DMS79 treated with DMSO at 0.1 percent for 48 hours (cell line): Measurements from ENCODE around the gene AHRR.
"Not testable (repeated sequence)": the region's sequence is repeated elsewhere in the genome, so short reads cannot be mapped to it uniquely, and the experiment has no call there.

Experiments
- DNase-seq: peaks from one replicate; lab custom pipeline; 2025; lab: John Stamatoyannopoulos, UW

Gene AHRR

DNA sequence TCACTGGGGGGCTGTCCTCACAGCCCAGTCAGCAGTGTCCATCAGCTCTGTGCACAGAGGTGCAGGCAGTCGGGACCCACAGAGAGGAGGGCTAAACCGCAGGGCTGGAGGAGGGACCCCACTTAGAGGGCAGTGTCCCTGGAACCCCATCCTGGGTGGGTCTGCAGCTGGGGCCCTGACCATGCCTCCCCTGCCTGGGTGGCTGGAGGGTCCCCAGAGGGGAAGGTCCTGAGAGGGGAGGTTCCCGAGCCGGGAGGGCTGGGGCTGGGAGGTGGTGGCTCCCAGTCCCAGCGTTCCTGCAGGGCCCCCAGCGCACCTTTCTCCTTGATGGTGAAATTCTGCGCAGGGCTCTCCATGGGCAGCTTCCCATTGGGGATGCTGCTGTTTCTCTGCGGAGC is 154.2 kb downstream of the AHRR start:
- no peak for DNase-seq

DNA sequence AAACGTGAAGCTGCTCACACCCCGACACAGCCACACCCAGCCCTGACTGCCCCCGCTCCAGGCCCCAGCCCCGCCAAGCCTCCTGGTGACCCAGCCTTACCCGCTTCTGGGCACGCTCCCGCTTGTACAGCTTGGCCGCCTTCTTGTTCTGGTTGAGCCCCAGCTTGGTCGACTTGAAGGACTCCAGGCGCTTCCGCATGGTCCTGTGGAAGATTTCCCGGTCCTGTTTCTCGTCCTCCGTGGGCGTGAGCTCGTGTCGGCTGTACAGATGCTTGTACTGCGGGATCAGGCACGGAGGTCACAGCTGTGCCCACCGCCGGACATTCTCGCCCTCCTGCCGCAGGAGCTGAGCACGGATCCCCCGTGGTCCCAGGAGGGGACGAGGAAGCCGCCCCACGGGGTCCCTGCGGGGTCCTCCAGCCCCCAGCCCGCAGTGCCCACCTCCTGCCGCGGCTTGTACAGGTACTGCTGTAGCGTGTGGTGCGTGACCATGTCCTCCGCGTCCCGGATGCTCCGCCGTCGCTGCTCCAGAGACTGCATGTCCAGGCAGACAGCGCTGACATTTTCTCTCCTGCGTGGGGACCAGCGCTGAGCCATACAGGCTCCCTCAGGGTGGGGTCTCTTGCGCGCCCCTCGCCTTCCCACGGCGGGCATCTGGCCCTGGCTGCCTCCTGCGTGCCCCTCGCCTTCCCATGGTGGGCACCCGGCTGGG is 154.7 kb downstream of the AHRR start:
- DNase-seq = no peak

DNA sequence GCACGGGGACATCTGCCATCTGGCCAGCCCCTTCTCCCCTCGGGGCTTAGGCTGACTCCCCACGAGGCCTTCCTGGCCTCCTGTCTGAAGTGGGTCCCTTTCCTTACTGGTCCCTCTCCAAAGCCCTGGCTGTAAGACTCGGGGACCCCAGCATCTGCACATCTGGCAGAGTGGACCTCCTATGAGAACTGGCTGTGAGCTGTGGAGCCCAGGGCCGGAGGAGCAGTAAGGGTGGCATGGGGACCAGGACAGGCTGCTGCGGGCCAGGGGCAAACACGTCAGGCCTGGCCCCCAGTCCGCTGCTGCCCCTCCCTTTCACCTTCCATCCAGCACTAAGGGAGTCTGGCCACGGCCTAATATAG is 155.3 kb downstream of the AHRR start:
- no peak for DNase-seq

DNA sequence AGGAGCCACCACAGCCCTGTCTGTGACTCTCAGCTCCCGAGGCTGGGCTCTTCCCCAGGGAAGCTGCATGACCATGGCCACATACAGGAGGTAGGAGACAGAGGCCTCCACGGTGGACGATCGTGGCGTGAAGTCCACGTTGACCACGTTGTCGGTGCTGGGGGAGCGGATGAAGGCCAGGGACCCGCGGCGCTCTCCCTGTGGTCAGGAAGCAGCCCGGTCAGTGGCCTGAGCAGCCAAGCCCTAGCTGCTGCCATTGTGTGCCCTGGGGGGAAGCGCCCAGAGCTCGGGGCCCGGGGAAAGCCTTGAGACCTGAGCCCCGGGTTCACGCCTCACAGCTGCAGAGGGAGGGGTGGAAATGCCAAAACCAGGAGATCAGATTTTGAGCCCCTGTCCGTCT is 155.7 kb downstream of the AHRR start:
- DNase-seq = no peak

DNA sequence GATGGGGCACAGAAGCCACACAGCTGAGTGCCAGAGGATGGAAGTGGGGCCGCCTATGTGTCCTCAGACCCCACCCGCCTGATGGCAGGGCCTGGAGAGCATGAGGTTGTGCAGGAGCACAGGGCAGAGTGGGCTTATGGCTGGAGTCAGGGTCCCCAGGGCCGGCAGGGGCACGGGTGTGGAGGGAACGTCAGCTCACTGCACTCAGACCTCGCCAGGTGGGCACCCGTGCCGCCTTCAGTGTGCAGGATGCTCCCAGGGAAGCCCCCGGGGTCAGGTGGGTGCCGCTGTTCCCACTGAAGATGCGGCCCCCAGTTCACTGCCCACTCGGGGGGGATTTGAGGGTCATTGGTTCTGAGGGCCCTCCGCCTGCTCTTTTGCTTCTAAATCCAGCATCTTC is 156.4 kb downstream of the AHRR start:
- no peak for DNase-seq

DNA sequence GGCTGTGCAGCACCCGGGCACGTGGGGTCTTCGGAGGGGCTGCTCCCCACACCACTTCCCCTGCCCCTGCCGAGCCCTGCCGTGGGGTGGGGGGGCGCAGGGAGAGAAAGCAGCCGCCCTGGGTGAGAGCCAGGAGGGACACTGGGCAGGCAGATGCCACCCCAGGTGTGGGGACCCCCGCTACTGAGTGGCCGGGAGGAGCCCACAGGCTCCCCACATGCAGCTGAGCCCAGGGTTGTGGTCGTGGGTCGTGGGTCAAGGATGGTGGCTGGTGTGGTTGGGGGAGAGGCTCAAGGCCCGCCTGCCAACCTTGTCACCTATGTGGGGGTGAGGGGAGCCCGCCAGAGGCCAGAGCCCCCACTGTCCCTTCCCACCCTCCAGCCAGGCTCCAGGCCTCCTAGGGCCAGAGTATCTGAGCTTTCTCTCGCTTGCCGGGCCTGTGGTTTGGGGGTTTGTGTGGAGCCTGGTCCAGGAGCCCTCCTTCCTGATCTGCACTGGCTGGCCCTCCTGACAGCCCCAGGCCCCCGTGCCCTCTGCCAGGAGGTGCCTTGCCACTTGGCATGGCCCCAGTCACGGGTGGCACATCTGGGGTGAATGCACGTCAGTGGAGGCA is 157.0 kb downstream of the AHRR start:
- DNase-seq = no peak

DNA sequence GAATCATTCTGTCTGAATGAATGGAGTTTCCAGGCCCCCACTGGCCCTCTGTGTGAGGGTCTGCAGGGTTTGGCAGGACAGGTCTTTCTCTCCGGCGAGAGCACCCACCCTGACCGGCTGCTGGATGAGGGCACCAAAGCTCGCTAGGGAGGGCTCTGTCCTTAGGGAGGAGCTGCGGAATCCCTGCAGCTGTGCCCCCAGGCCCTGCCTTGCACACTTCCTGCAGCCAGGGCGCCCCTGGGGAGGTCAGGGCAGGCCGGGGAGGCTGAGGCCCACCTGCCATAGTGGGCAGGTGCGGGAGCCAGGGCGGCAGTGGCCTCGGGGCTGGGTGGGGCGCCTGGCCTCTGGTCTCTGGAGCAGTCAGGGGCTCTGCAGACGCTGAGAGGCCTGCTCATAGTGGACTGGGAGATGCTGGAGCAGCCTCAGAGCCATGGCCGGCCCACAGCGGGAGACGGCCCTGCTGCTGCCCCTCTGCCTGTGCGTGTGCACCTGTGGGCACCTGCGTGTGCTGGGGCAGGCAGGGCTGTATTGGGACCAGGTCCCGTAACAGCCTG is 157.5 kb downstream of the AHRR start:
- no peak for DNase-seq

DNA sequence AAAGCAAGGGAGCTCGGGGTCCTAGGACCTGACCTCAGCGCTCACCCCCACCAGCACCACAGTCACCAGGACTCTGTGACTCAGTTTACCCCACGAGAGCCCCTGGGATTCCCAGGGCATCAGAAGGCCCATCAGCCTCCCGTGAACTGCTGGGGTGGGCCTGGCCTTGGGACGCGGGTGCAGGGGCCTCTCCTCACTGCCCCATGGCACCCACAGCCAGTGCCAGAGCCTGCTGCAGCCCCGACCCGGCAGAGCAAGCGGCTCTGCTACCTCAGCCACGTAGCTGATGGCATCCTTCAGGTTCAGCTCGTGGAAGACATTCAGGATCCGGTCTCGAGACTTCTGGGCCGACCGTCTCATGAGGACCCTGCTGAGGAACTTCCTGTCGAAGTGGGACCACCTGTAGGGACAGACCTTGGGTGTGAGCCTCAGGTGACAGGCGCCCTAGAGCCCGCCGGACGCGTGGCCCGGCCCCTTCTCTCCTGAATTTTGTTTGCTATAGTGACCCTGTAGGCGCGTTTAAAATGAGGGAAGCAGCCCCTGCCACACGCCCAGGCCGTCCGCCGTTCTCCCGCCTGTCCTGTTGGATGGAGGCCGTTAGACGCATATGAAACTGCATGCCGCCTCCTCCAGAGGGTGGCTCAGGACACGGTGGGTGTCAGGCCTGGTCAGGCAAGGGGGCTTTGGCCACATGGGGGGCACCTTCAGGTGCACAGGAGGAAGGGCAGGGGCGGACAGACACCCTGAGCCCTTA is 158.2 kb downstream of the AHRR start:
- DNase-seq = no peak

DNA sequence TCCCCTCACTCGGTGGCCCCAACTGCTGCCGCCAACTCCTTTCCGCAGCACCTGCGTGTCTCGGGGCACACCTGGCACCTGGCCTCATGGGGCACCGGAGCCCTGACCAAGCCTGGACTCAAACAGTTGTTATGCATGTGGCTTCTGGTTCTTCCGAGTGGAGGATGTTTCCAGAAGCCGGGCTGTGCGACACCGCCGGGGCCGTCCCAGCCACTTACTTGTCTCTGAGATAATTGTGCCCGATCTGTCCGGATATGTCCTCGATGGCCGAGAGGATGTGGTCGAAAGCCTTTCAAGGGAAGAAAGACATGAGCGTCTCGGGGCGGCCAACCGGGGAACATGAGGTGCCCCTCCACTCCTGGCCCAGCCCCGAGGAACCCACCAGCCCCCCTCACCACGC is 159.8 kb downstream of the AHRR start:
- no peak for DNase-seq

DNA sequence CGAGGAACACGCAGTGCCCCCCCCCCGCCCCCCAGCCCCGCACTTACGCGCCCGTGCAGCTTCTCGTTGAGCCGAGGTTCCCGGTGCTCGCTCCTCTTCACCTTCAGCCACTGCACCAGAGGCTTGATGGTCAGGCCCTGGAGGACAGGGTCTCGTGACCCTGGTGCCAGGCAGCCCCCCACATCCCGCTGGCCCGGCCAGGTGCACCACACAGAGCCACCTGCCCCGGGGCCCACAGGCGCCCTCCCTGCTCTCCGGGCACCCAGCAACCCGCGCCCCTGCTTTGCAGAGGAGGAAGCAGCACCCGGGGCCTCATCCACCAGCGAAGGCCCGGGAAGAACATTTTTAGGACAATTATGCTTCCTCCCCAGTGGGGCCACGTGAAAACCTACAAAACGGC is 160.5 kb downstream of the AHRR start:
- no peak for DNase-seq

DNA sequence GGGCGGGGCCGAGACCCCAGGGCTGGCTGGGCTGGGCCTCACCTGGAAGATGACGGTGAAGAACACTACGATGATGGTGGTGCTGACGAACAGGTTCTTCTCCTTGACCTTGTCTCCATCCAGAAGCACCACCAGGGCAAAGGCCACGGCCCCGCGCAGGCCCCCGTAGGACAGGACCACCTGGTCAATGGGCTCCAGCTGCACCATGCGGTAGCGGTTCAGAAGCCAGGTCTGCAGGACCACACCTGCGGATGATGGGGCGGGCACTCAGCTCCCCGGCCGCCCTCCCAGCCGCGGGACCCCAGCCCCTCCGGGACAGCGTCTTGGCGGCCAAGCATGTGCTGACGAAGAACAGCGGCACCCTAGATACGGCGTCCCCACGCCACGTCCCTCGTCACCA is 161.0 kb downstream of the AHRR start:
- no peak for DNase-seq

DNA sequence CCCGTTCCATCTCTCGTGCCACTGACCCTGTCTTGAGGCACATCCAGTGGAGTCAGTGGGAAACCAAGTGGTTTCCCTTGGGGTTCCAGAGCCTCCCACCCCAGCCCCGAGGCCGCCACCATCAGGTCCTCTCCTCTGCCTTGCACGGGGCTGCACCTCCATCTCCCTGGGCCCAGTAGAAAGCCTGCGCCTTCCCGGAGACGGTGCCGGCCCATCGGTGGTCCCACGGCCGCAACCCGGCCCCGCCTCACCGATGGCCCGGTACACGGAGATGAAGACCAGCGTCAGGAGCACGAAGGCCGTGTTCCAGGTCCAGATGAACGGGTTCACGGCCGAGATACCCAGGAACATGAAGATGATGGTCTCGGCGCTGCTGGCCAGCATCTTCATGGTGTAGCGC is 161.5 kb downstream of the AHRR start:
- DNase-seq = no peak

DNA sequence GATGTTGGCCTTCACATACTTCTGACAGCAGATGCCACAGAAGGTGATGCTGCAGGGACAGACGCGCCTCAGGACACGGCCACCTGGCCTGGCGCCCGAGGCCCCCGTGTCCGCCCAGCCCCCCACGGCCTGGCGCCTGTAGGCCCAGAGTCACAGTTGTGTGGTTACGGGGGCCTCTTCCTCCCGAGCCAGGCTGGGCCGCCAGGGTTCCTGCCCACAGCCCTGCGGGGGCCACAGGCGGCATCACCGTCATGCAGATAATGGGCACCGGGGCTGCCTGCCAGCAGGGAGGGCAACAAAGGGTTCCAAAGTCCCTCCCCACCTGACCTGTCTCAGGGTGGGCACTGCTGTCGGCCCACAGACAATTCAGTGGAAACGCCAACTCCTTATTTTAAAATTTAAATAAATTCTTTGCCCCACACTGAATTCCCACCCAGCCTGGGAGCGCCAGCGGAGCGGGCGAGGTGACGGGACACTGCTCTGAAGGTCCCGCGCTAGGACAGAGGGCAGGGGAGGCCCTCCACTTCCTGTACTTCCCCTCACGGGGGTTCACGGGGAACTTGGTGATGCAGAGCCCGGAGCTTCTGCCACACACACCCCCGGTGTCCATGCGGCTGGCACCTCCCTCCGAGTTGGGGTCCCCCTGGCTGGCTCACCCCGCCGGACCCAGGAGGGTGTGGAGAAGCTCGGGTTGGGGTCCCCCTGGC is 162.1 kb downstream of the AHRR start:
- DNase-seq = no peak

DNA sequence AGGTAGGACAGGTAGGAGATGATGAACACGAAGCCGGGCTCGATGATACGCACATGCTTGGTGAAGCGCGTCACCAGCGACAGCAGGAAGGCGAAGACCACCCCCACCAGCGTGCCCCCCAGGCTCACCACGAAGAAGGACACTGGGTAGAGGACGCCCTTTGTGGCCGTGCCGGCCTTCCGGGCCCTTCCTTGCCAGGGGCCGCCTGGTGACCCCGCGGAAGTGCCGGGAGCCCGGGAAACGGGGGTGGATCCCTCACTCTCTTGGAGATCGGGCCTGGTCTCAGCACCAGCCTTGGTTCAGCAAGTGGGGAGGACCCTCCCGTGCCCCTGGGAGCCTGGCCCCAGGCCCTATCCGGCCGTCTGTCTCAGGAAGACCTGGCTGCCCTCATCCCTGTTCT is 163.0 kb downstream of the AHRR start:
- DNase-seq = no peak

DNA sequence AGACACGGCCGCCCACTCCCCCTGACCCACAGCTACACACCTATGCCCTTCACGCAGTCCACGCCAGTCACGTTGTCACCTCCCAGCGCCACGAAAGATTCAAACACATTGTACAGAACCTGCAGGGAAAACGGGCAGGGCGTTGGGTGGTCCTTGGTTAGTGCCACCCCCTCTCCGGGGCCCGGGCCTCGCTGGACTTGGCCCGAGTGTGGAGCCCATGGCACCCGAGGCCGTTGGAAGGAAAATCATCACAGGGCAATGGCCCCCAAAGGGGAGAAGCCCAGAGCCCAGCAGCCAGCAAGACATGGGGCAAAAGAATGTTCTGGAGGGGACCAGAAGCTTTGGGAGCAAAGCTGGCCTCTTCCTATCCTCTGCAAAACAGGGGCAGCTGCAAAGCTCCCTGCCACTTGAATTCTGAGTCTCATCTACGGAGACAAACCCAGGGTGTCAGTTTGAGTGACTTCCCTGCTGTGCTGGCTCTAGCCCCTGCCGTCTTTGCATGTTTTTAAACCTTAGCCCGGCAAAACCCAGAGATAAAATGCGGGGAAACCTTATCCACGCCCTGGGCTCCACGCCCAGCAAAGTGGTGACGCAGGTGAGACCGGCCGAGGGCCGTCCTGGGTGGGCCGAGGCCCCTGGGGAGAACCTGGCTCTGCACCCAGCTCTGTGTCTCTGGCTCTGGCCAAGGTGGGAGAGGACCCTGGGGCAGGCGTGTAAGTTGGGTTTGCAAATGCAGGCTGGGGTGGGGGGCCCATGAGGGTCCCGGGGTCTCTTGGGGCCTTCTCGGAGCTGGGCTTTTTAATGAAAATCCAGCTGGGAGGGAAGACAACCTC is 163.8 kb downstream of the AHRR start:
- no peak for DNase-seq

DNA sequence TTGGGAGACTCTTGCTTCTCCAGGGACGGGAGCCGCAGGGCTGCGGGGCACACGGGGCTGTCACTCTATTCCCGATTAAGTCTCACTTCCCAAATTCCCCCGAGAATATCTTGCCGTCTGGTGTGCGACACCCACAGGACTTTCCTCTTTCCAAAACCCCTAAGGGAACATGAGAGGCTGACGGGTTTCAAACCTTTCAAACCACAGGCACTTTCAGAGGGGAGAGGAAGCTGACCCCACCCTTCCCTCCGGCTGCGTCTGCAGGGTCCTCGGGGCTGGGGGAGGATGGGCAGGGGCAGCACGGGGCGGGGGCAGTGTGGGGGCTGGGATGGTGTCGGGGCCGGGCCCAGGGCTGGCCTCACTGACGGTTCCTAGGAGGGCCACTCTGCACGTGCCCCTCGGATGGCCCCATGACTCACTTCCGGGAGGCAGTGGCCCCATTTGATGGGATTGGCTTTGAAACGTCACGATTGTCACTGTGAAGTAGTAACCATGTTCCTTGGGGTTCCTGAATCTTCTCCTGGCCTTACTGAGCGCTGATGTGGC is 164.5 kb downstream of the AHRR start:
- no peak for DNase-seq

DNA sequence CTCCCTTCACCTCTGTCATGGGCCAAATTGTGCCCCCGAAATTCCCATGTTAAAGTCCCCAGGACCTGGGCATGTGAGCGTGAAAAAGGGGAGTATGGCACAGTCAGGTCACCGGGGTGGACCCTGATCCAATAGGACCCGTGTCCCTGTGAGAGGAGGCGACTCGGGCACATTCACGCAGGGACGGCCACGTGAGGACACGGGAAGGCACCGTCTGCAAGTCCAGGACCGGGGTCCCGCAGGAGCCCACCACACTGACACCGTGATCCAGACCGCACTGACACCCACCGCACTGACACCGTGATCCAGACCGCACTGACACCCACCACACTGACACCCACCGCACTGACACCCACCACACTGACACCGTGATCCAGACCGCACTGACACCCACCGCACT is 165.1 kb downstream of the AHRR start:
- DNase-seq = not testable (repeated sequence)
